ENCODE measurements around the gene CGNL1. TPM values are rescaled to one million over a fixed set of nuclear protein-coding genes. Genes with fewer than 3 reads are reported as not detected.

Gene CGNL1
- total RNA-seq, 1 experiment from 2014 or later: 34.6 TPM

DNA sequence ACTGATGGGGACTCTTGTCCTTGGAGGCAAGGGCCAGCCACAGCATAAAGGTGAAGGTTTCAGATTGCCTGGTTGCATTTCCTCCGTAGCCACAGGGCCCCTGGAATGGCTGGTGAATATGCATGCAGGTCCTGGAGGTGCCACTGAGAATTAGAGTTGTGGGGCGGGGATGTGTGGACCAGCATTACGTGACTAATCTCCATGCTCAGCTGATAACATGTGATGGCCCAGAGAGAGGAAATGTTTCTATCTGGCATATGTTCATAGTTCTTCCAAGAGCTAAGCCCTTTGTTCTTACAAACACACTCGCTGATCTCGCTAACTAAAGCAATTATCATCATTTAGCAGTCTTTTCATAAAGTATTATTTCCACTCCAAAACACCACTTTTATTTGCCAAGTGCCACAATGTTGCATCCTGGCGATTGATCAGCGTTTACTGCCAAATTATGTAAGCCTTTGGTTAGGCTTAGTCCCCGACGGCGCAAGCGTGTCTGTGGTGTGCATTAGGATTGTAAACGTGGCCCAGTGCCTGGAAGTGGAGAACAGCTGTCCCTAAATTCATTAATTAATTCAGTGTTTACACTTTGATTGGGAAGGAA lies 55.9 kb downstream of the CGNL1 start:
- Mint-ChIP-seq H3K4me3 (no peak overlapping the region), H3K9me3 (no peaks in the 10 kb centered on the region), H3K4me1 (peaks cover 42 to 57% of the 10 kb centered on the region in 2 experiments), H3K36me3 (ENCODE audit: insufficient read depth in 1 of 3, low read depth in 3 of 3) (no peaks in the 10 kb centered on the region), H3K27ac (peak overlapping the region; percentile 15 to 93 (median 77)), H3K27me3 (ENCODE audit: low read depth) (no peaks in the 10 kb centered on the region)
- H3K79me1 ChIP-seq (ENCODE audit: insufficient read depth, low read depth, low read length, poor library complexity, severe bottlenecking): no peaks in the 10 kb centered on the region
- no peak overlapping the region for H4K5ac ChIP-seq (ENCODE audit: insufficient read length, low read depth, low read length)
- peak overlapping the region; percentile 4 for H3K4me2 ChIP-seq (ENCODE audit: insufficient read depth, insufficient read length, low read length)
- no CpG with 5 or more reads among the region's 12 CpGs for WGBS (ENCODE audit: extremely low coverage, insufficient read length, low lambda C conversion rate)
- no peak overlapping the region for H2BK20ac ChIP-seq (ENCODE audit: low read depth, low read length, poor library complexity, severe bottlenecking)
- no peak overlapping the region for H3K9ac ChIP-seq (ENCODE audit: extremely low read depth, insufficient read length, low read length)
- no peaks in the 10 kb centered on the region for H3K9me3 ChIP-seq (ENCODE audit: control insufficient read depth, low read depth, low read length)
- no peak overlapping the region for H2AK5ac ChIP-seq (ENCODE audit: insufficient read length, low read length)
- no peak overlapping the region for H2BK15ac ChIP-seq (ENCODE audit: low read depth, low read length)
- H2BK12ac ChIP-seq (ENCODE audit: insufficient read length, low read depth, low read length): no peak overlapping the region
- H3K14ac ChIP-seq (ENCODE audit: insufficient read depth, low read length): no peak overlapping the region
- no peak overlapping the region for H3K4ac ChIP-seq (ENCODE audit: low read depth, low read length)
- no peak overlapping the region for H2BK120ac ChIP-seq (ENCODE audit: low read depth, low read length, poor library complexity, severe bottlenecking)
- TF ChIP-seq, protein P1, sequence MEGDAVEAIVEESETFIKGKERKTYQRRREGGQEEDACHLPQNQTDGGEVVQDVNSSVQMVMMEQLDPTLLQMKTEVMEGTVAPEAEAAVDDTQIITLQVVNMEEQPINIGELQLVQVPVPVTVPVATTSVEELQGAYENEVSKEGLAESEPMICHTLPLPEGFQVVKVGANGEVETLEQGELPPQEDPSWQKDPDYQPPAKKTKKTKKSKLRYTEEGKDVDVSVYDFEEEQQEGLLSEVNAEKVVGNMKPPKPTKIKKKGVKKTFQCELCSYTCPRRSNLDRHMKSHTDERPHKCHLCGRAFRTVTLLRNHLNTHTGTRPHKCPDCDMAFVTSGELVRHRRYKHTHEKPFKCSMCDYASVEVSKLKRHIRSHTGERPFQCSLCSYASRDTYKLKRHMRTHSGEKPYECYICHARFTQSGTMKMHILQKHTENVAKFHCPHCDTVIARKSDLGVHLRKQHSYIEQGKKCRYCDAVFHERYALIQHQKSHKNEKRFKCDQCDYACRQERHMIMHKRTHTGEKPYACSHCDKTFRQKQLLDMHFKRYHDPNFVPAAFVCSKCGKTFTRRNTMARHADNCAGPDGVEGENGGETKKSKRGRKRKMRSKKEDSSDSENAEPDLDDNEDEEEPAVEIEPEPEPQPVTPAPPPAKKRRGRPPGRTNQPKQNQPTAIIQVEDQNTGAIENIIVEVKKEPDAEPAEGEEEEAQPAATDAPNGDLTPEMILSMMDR (conservative IDR thresholded peaks at IDR 0.05): no peak
- DNase-seq: peak; percentile 82
- H3K27ac ChIP-seq (ENCODE audit: insufficient read length, low read depth, low read length): peak overlapping the region; percentile 49
- no peak overlapping the region for H3K18ac ChIP-seq (ENCODE audit: insufficient read length, low read depth, low read length)
- H4K8ac ChIP-seq (replicated peaks; ENCODE audit: insufficient read length, low read depth, low read length): no peak overlapping the region
- no peak overlapping the region for H3K23ac ChIP-seq (ENCODE audit: insufficient read length, low read depth, low read length)
- H2BK5ac ChIP-seq (ENCODE audit: insufficient read length, low read length): no peak overlapping the region
- 0 out of 2 replicates have a peak, but pooled peaks cover 3% of the 10 kb centered on the region for H3K79me2 ChIP-seq (ENCODE audit: insufficient read depth, low read length)
- no peak overlapping the region for H3T11ph ChIP-seq (ENCODE audit: low read length)
- H2AFZ ChIP-seq (ENCODE audit: low read length): no peak overlapping the region
- no peaks in the 10 kb centered on the region for H3K27me3 ChIP-seq (ENCODE audit: insufficient read depth, low read length)
- no peaks in the 10 kb centered on the region for H4K20me1 ChIP-seq (ENCODE audit: control insufficient read depth, insufficient read depth, insufficient read length)
- no peak overlapping the region for H3K56ac ChIP-seq (ENCODE audit: insufficient read length, low read depth, low read length)
- H3K23me2 ChIP-seq (ENCODE audit: insufficient read length, low read depth, low read length, poor library complexity, severe bottlenecking): no peaks in the 10 kb centered on the region
- H3K4me1 ChIP-seq (ENCODE audit: insufficient read depth, low read length): peaks cover 5% of the 10 kb centered on the region; the same call in 1 of the 2 replicates
- no peak overlapping the region for H4K91ac ChIP-seq (ENCODE audit: insufficient read length, low read depth, low read length)
